ENCODE results near the gene NEGR1.
A peak's percentile ranks its signal among the peaks of the same experiment; 100 is the strongest.

The NEGR1 gene

DNA sequence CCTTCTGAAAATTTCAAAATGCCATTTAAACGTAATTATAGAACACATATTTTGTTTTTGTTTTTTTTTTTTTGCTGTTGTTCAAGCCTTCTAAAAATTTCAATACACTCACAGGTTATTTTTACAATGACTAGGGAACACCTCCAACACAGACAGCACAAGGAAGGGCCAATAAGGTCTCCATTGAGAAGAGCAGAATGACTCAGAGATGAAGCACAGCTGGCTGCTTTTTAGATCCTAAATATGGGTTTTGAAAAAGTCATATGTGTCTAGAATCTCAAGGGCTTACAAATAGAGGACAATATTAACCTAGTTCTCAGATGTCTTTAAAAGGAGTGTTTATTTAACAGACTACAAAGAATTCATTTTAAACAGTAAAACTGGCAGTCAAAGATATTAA, 104.6 kb downstream of the NEGR1 start:
- H3K27me3 ChIP-seq: no peaks in the 10 kb centered on the region
- no peaks in the 10 kb centered on the region for H3K9me3 ChIP-seq (replicated peaks in 1 of 11)
- no peaks in the 10 kb centered on the region for H4K20me1 ChIP-seq
- no peak overlapping the region for H3K4me2 ChIP-seq
- TF ChIP-seq Cebpa-rat (IDR thresholded peaks at IDR 0.05): no peak
- H3K9ac ChIP-seq: no peak overlapping the region
- no peak overlapping the region for H3K4me3 ChIP-seq
- no peaks in the 10 kb centered on the region for H3K36me3 ChIP-seq
- H3K4me1 ChIP-seq: no peaks in the 10 kb centered on the region
- no peak overlapping the region for H3K27ac ChIP-seq

DNA sequence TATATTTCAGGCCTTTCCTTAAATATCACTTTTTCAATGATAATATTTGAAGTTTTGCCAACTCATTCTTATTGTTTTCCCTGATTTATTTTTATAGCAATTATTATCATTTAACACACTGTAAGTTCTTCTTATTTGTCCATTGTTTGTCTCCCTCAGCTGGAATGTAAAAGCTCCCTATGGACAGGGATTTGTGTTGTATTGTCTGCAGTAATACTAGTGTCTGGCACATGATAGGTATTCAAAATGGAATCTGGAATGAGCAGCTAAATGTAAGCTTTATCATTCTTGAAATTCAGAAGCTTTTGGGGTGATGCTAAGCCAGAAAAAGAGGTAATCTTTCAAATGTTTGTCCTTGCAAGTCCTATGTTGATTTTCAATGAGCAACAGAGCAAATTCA, 112.1 kb downstream of the NEGR1 start:
- no peak overlapping the region for H3K4me2 ChIP-seq
- H3K4me3 ChIP-seq: no peak overlapping the region
- no peak for TF ChIP-seq Cebpa-rat (IDR thresholded peaks at IDR 0.05)

DNA sequence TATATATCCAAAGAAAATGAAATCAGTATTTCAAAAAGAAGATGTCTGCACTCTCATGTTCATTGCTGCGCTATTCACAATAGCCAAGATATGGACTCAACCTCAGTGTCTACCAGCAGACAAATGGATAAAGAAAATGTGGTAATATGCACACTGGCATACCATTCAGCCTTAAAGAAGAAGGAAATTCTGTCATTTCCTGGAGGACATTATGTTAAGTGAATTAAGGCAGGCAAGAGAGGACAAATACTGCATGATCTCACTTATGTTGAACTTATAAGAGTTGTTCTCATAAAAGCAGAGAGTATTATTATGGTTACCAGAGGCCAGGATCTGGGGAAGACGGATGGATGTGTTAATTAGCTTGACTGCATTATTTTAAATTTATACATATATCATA, 115.9 kb downstream of the NEGR1 start:
- Histone ChIP-seq H3K4me3 (no peak overlapping the region), H3K36me3 (no peaks in the 10 kb centered on the region), H3K27ac (no peak overlapping the region), H3K9ac (no peak overlapping the region), H3K4me2 (no peak overlapping the region), H3K4me1 (0 out of 20 replicates have a peak, but pooled peaks cover 0 to 8% (median 0%) of the 10 kb centered on the region in 10 experiments), H3K9me3 (replicated peaks in 1 of 11) (no peaks in the 10 kb centered on the region), H3K27me3 (no peaks in the 10 kb centered on the region), H4K20me1 (no peaks in the 10 kb centered on the region)
- TF ChIP-seq Cebpa-rat (IDR thresholded peaks at IDR 0.05): no peak

More for the DNA sequence above, 112.1 kb downstream of the NEGR1 start:
- Histone ChIP-seq H3K9me3 (replicated peaks in 1 of 11) (no peaks in the 10 kb centered on the region), H3K4me1 (0 out of 20 replicates have a peak, but pooled peaks cover 0 to 3% (median 0%) of the 10 kb centered on the region in 10 experiments), H3K36me3 (no peaks in the 10 kb centered on the region), H3K27me3 (no peaks in the 10 kb centered on the region), H3K27ac (no peak overlapping the region), H3K9ac (no peak overlapping the region), H4K20me1 (no peaks in the 10 kb centered on the region)

DNA sequence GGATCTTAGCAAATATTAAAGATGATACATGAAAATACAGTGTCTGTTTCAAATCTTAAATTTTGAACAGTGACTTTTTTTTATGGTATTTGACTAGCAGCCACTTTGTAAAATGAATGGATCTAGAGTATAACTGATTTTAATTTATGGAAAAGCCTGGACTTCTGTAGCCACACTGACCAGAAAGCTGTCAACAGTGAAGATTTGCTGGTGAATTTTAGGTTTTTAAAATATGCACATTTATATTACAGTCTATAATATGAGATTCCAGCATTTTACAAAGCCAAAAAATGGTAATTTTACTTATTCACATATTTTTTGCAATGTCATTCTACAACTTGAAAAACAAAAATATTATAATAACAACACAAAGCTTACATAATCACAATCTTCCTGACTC, 131.8 kb downstream of the NEGR1 start:
- no peaks in the 10 kb centered on the region for H4K20me1 ChIP-seq
- no peak for TF ChIP-seq Cebpa-rat (IDR thresholded peaks at IDR 0.05)
- no peaks in the 10 kb centered on the region for H3K9me3 ChIP-seq (replicated peaks in 1 of 11)
- H3K4me1 ChIP-seq: no peaks in the 10 kb centered on the region
- H3K36me3 ChIP-seq: no peaks in the 10 kb centered on the region
- H3K4me3 ChIP-seq: no peak overlapping the region
- H3K4me2 ChIP-seq: no peak overlapping the region
- no peak overlapping the region for H3K27ac ChIP-seq
- no peak overlapping the region for H3K9ac ChIP-seq
- no peaks in the 10 kb centered on the region for H3K27me3 ChIP-seq

DNA sequence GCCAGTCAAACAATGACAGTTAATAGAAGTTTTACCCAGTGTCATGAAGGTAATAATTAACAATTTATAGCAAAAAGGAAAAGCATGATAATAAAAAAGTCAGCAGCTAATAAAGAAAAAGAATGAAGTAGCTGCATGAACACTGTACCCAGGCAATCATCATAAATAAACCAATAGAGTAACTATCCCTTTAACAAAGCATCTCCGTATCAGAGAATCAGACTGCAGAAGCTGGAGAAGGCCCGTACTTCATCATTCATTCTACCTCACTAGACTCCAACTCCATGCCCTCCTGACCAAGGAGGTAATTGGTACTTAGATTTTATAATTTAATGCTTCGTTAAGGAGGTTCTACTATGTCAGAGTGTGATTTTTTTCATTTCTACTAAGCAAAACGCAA, 140.5 kb downstream of the NEGR1 start:
- Histone ChIP-seq H3K27ac (no peak overlapping the region), H3K27me3 (no peaks in the 10 kb centered on the region), H3K36me3 (no peaks in the 10 kb centered on the region), H4K20me1 (no peaks in the 10 kb centered on the region), H3K9ac (no peak overlapping the region), H3K4me2 (no peak overlapping the region), H3K4me1 (no peaks in the 10 kb centered on the region), H3K9me3 (replicated peaks in 1 of 11) (peaks cover 0 to 4% (median 0%) of the 10 kb centered on the region in 11 experiments; a peak in 1 of 22 replicates), H3K4me3 (no peak overlapping the region)
- no peak for TF ChIP-seq Cebpa-rat (IDR thresholded peaks at IDR 0.05)

DNA sequence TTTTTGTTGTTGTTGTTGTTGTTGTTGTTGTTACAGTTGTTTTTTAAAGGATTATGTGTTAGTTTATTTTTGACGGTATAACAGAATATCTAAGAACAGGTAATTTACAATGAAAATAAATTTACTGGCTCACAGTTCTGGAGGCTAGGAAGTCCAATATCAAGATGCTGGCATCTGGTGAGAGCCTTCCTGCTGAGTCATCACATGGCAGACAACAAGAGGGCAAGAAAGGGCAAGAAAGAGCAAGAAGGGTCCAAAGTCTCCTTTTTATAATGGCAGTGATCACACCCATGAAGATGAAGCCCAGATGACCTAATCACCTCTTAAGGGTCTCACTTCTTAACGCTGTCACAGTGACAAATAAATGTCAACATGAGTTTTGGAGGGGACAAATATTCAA, 142.1 kb downstream of the NEGR1 start:
- H4K20me1 ChIP-seq: no peaks in the 10 kb centered on the region
- H3K27me3 ChIP-seq: no peaks in the 10 kb centered on the region
- peaks cover 0 to 4% (median 0%) of the 10 kb centered on the region in 11 experiments; a peak in 1 of 22 replicates for H3K9me3 ChIP-seq (replicated peaks in 1 of 11)
- H3K9ac ChIP-seq: no peak overlapping the region
- no peak overlapping the region for H3K4me2 ChIP-seq
- no peak for TF ChIP-seq Cebpa-rat (IDR thresholded peaks at IDR 0.05)
- H3K36me3 ChIP-seq: no peaks in the 10 kb centered on the region
- H3K27ac ChIP-seq: no peak overlapping the region
- H3K4me3 ChIP-seq: no peak overlapping the region
- H3K4me1 ChIP-seq: no peaks in the 10 kb centered on the region

DNA sequence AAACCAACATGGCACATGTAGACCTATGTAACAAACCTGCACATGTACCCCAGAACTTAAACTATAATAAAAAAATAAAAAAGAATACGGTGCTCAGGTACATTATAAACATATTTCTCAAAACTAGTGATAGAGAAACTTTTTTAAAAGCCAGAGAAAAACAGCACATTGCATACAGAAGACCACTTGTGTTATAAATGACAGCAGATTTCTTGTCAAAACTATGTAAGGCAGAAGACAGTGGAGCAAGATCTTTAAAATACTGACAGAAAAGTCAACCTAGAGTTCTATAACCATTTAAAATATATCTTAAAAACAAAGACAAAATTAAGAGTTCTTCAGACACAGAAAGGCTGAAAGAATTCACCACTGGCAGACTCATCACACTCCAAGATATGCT, 144.7 kb downstream of the NEGR1 start:
- Histone ChIP-seq H3K36me3 (no peaks in the 10 kb centered on the region), H3K27ac (no peak overlapping the region), H3K4me2 (no peak overlapping the region), H4K20me1 (no peaks in the 10 kb centered on the region), H3K27me3 (no peaks in the 10 kb centered on the region), H3K4me3 (no peak overlapping the region), H3K9me3 (replicated peaks in 1 of 11) (peaks cover 0 to 4% (median 0%) of the 10 kb centered on the region in 11 experiments; a peak in 1 of 22 replicates), H3K9ac (no peak overlapping the region), H3K4me1 (no peaks in the 10 kb centered on the region)
- TF ChIP-seq Cebpa-rat (IDR thresholded peaks at IDR 0.05): no peak

DNA sequence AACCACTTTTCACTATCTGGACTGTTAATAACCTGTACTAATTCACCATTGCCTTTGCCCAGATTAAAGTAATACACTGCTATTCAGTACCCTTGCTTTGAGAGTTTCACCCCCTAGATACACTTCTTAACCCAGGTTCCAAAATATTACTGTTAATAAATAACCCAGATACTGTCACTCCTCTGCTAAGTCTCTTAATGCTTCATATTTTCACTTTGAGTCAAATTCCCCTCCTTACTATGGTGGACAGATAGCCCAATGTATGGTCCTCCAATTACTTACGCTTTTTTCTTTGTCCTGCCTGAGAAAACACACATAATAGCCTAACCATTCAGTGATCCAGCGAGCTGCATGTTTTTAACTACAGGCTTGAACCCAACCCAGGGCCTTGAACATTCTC, 152.5 kb downstream of the NEGR1 start:
- Histone ChIP-seq H3K9me3 (replicated peaks in 1 of 11) (no peaks in the 10 kb centered on the region), H3K9ac (no peak overlapping the region), H3K36me3 (no peaks in the 10 kb centered on the region), H4K20me1 (no peaks in the 10 kb centered on the region), H3K27ac (no peak overlapping the region), H3K27me3 (no peaks in the 10 kb centered on the region), H3K4me2 (no peak overlapping the region), H3K4me1 (no peaks in the 10 kb centered on the region), H3K4me3 (no peak overlapping the region)
- no peak for TF ChIP-seq Cebpa-rat (IDR thresholded peaks at IDR 0.05)

DNA sequence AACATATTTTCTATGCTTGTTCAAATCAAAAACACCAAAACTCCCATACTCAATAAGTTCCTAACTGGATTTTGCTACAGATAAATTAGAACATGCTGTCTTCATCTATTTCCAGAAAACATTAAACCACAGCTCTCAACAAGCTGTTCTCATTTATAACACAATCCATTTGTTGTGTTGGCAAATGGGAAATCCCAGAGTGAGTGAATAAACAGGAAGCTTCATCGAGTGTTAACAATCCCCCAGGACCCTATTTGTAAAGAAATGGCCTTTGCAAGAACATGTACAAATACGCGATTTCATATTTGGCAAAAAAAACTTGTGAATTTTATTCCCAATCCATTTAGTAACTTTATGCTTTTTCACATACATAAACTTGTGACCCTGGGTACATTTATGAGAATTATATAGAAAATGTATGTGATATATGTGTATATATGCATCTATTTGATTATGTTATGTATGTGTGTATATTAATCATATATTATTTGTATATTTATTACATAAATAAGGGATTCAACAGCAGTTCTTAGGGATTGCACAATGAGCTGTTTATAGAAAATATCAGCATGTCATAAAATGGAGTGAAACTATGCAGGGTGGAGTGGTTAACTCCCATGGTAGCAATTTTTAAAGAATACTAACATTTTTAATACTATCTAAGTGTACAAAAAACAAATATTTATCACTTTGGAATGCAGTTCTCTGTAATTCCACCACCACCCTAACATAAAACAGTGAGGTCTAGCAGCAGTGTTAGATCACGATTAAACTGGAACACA, 160.0 kb downstream of the NEGR1 start:
- H3K36me3 ChIP-seq: no peaks in the 10 kb centered on the region
- peaks cover 0 to 3% (median 0%) of the 10 kb centered on the region in 10 experiments; a peak in 1 of 20 replicates for H3K4me1 ChIP-seq
- TF ChIP-seq Cebpa-rat (IDR thresholded peaks at IDR 0.05): no peak
- peak overlapping the region in 1 of 11 experiments; percentile 7; a peak in 1 of 22 replicates for H3K4me2 ChIP-seq
- H3K9ac ChIP-seq: no peak overlapping the region
- no peak overlapping the region for H3K27ac ChIP-seq
- no peaks in the 10 kb centered on the region for H4K20me1 ChIP-seq
- H3K9me3 ChIP-seq (replicated peaks in 1 of 11): no peaks in the 10 kb centered on the region
- H3K27me3 ChIP-seq: no peaks in the 10 kb centered on the region
- no peak overlapping the region for H3K4me3 ChIP-seq

DNA sequence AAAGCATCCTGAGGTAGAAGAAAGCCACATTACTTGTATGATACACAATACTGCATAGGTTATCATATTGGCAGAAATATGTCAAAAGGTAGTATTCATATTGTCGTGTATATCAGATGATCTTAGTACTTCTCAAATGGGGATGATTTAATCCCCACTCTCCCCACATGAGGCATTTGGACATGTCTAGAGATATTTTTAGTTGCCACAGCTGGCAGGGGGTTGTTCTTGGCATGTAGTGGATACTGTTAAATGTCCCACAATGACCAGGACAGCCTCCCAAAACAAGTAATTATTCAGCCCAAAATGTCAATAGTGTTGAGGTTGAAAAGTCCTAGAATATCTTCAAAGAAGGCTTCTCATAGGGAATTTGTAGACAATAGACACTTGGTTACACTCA, 162.8 kb downstream of the NEGR1 start:
- TF ChIP-seq Cebpa-rat (IDR thresholded peaks at IDR 0.05): no peak
- Histone ChIP-seq H4K20me1 (no peaks in the 10 kb centered on the region), H3K27ac (no peak overlapping the region), H3K36me3 (no peaks in the 10 kb centered on the region), H3K4me3 (no peak overlapping the region), H3K27me3 (no peaks in the 10 kb centered on the region), H3K4me1 (peaks cover 0 to 3% (median 0%) of the 10 kb centered on the region in 10 experiments; a peak in 1 of 20 replicates), H3K9me3 (replicated peaks in 1 of 11) (no peaks in the 10 kb centered on the region), H3K9ac (no peak overlapping the region), H3K4me2 (no peak overlapping the region)
